Liver (tissue), 9 donors: ENCODE results near the gene ADAT2. TPM values are rescaled to one million over a fixed set of nuclear protein-coding genes. Genes with fewer than 3 reads are reported as not detected.
"Not testable (repeated sequence)": the region's sequence is repeated elsewhere in the genome, so short reads cannot be mapped to it uniquely, and the experiment has no call there.

Experiments used
- DNase-seq: peaks from one replicate; pipeline ENCODE4 v3.0.0-alpha.2; 2017; ENCODE audit warnings: low spot score
- H3K27ac ChIP-seq, 2 donors: one replicate each; pipeline ENCODE4 v1.7.0; 2013; ENCODE audit warnings: inconsistent platforms in 2 of 2, low read length in 2 of 2, control low read depth in 1 of 2, low read depth in 1 of 2, mild to moderate bottlenecking in 1 of 2
- H3K27me3 ChIP-seq, 4 donors: one replicate each; pipeline versions ENCODE4 v1.6.1 to v1.7.0; 2013; ENCODE audit warnings: low read length in 3 of 4, inconsistent platforms in 1 of 4, mild to moderate bottlenecking in 1 of 4, moderate library complexity in 1 of 4; ENCODE audit not compliant: control insufficient read depth in 4 of 4, insufficient read depth in 4 of 4
- H3K36me3 ChIP-seq, 4 donors: one replicate each; pipeline versions ENCODE4 v1.6.1 to v1.7.0; 2013; ENCODE audit warnings: low read length in 3 of 4, mild to moderate bottlenecking in 3 of 4, low read depth in 1 of 4, moderate library complexity in 1 of 4; ENCODE audit not compliant: control insufficient read depth in 4 of 4, insufficient read depth in 3 of 4
- H3K4me1 ChIP-seq, 4 donors: one replicate each; pipeline versions ENCODE4 v1.6.1 to v1.7.0; 2013; ENCODE audit warnings: low read length in 3 of 4, mild to moderate bottlenecking in 3 of 4, moderate library complexity in 1 of 4; ENCODE audit not compliant: control insufficient read depth in 4 of 4, insufficient read depth in 4 of 4
- H3K4me3 ChIP-seq, 3 donors: one replicate each; pipeline versions ENCODE4 v1.6.1 to v1.7.0; 2013; ENCODE audit warnings: low read length in 3 of 3, control low read depth in 1 of 3, low read depth in 1 of 3, mild to moderate bottlenecking in 1 of 3
- H3K9ac ChIP-seq, 2 donors: one replicate each; pipeline ENCODE4 v1.7.0; 2013; ENCODE audit warnings: low read length in 2 of 2, mild to moderate bottlenecking in 2 of 2, moderate library complexity in 2 of 2, control low read depth in 1 of 2, low read depth in 1 of 2
- H3K9me3 ChIP-seq, 4 donors: one replicate each; pipeline versions ENCODE4 v1.6.1 to v1.7.0; 2013; ENCODE audit warnings: low read length in 3 of 4; ENCODE audit not compliant: control insufficient read depth in 4 of 4
- CTCF ChIP-seq: fragments of 150-350 bp; IDR thresholded peaks from 2 replicates; pipeline ENCODE4 v1.5.1; 2017; ENCODE audit warnings: improper control_type of control experiment, low read depth, low read length; ENCODE audit not compliant: missing input control
- EGR1 ChIP-seq, 2 donors: IDR thresholded peaks; 2 replicates each; pipeline ENCODE4 v1.6.1; 2016 to 2018; ENCODE audit warnings: antibody characterized with exemption in 2 of 2, low read depth in 2 of 2
- FOXA1 ChIP-seq: IDR thresholded peaks from 2 replicates; pipeline ENCODE4 v1.6.1; 2016; ENCODE audit warnings: antibody characterized with exemption
- FOXA2 ChIP-seq: IDR thresholded peaks from 2 replicates; pipeline ENCODE4 v1.6.1; 2016; ENCODE audit warnings: antibody characterized with exemption
- GABPA ChIP-seq, 2 donors: IDR thresholded peaks in 1 of 2; conservative IDR thresholded peaks in 1 of 2; 2 replicates each; pipeline ENCODE4 v1.6.1; 2016; ENCODE audit warnings: antibody characterized with exemption in 2 of 2, mild to moderate bottlenecking in 1 of 2, moderate library complexity in 1 of 2
- HNF4G ChIP-seq: IDR thresholded peaks from 2 replicates; pipeline ENCODE4 v1.6.1; 2016; ENCODE audit warnings: antibody characterized with exemption
- JUND ChIP-seq, 2 donors: IDR thresholded peaks; 2 replicates each; pipeline ENCODE4 v1.6.1; 2016; ENCODE audit warnings: antibody characterized with exemption in 2 of 2
- RAD21 ChIP-seq, 2 donors: IDR thresholded peaks; 2 replicates each; pipeline ENCODE4 v1.6.1; 2016; ENCODE audit warnings: antibody characterized with exemption in 2 of 2, mild to moderate bottlenecking in 2 of 2
- RXRA ChIP-seq, 2 donors: IDR thresholded peaks; 2 replicates each; pipeline ENCODE4 v1.6.1; 2017 to 2018; ENCODE audit warnings: antibody characterized with exemption in 2 of 2, mild to moderate bottlenecking in 1 of 2
- YY1 ChIP-seq: IDR thresholded peaks from 2 replicates; pipeline ENCODE4 v1.6.1; 2016; ENCODE audit warnings: antibody characterized with exemption, mild to moderate bottlenecking
- WGBS: extraction: QIAGEN DNeasy Blood & Tissue Kit; methylation state at CpG from one replicate; pipeline ENCODE4 v1.1.7; 2013; 5-methylcytosine and 5-hydroxymethylcytosine counted together
- polyA plus RNA-seq, 2 donors: library from polyadenylated mRNA; stranded (reverse) in 1 of 2; unstranded in 1 of 2; fragments of 200-250 nt in 1 of 2; fragments of >200 nt in 1 of 2; fragmentation: Nextera tagmentation in 1 of 2; extraction: Ambion mirVana in 1 of 2; gene quantifications; one replicate each; pipeline versions ENCODE4 v1.2.1 to v1.2.3, GENCODE V29; 2013 to 2015
- total RNA-seq, 2 donors: library from RNA; depleted of rRNA; stranded (reverse); fragments of >200 nt; gene quantifications; one replicate each; pipeline ENCODE4 v1.2.3, GENCODE V29; 2014
- TF ChIP-seq, protein P1 (sequence below): IDR thresholded peaks from 2 replicates; pipeline ENCODE4 v1.6.1; 2016; ENCODE audit warnings: antibody characterized with exemption, mild to moderate bottlenecking
- TF ChIP-seq, protein P2 (sequence below): IDR thresholded peaks from 2 replicates; pipeline ENCODE4 v1.6.1; 2016; ENCODE audit warnings: antibody characterized with exemption
- TF ChIP-seq, protein P3 (sequence below): IDR thresholded peaks from 2 replicates; pipeline ENCODE4 v1.6.1; 2016; ENCODE audit warnings: antibody characterized with exemption
- donor health status: healthy.
- donor health status: healthy.
- donor health status: healthy.
- donor health status: healthy.
- donor health status: healthy.

ADAT2 gene
- total and polyA plus RNA-seq, 4 donors, result 1.4 to 3.7 (median 2.5) TPM

DNA sequence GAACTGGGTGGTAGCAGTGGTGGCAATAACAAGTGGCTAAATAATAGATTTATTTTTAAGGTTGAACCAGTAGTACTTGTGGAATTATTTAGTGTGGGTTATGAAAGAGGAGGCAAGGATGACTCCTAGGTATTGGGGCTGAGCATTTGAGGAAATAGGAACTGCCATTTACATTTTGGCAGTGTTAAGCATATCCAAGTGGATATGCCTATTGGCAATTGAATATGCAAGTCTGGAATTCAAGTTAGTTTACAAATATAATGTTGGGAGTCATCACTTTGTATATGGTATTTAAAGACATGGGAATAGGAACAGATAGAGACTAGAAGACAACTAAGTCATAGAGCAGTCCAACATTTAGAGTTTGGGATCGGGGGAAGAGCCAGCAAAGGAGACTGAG lies 26.1 kb upstream of the ADAT2 start (continued):
- TF ChIP-seq GABPA (IDR thresholded peaks at IDR 0.05 in 1 of 2, conservative IDR thresholded peaks at IDR 0.05 in 1 of 2), result no peak
- TF ChIP-seq FOXA2, result no peak

DNA sequence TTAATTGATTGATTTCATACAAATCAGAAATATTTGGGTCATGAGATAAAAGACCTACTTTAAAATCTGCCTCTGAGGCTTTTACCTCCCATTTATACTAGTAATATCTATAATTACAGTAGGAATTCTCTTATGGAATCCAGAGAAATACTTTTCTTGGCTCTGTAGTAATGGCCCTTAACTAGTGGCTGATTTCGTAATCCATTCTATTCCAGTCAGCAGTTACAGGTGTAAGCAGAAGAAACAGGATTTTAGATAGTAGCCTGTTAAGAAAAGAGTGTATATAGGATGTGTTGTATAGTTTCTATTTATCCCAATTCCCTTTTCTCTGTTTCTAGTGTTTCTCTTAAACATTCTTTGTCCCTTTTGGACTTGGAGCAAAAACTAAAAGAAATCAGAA lies 21.3 kb upstream of the ADAT2 start:
- no peak overlapping the region for H3K27ac ChIP-seq
- H3K9me3 ChIP-seq, result no peaks in the 10 kb centered on the region
- TF ChIP-seq RXRA (IDR thresholded peaks at IDR 0.05) (no peak), GABPA (IDR thresholded peaks at IDR 0.05 in 1 of 2, conservative IDR thresholded peaks at IDR 0.05 in 1 of 2) (no peak), CTCF (no peak), HNF4G (no peak), FOXA1 (no peak), EGR1 (IDR thresholded peaks at IDR 0.05; ENCODE audit: low read depth in 2 of 2) (no peak), FOXA2 (no peak), RAD21 (IDR thresholded peaks at IDR 0.05) (no peak), JUND (IDR thresholded peaks at IDR 0.05) (no peak), YY1 (no peak)
- TF ChIP-seq, protein P1, sequence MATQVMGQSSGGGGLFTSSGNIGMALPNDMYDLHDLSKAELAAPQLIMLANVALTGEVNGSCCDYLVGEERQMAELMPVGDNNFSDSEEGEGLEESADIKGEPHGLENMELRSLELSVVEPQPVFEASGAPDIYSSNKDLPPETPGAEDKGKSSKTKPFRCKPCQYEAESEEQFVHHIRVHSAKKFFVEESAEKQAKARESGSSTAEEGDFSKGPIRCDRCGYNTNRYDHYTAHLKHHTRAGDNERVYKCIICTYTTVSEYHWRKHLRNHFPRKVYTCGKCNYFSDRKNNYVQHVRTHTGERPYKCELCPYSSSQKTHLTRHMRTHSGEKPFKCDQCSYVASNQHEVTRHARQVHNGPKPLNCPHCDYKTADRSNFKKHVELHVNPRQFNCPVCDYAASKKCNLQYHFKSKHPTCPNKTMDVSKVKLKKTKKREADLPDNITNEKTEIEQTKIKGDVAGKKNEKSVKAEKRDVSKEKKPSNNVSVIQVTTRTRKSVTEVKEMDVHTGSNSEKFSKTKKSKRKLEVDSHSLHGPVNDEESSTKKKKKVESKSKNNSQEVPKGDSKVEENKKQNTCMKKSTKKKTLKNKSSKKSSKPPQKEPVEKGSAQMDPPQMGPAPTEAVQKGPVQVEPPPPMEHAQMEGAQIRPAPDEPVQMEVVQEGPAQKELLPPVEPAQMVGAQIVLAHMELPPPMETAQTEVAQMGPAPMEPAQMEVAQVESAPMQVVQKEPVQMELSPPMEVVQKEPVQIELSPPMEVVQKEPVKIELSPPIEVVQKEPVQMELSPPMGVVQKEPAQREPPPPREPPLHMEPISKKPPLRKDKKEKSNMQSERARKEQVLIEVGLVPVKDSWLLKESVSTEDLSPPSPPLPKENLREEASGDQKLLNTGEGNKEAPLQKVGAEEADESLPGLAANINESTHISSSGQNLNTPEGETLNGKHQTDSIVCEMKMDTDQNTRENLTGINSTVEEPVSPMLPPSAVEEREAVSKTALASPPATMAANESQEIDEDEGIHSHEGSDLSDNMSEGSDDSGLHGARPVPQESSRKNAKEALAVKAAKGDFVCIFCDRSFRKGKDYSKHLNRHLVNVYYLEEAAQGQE, result no peak
- TF ChIP-seq, protein P2, sequence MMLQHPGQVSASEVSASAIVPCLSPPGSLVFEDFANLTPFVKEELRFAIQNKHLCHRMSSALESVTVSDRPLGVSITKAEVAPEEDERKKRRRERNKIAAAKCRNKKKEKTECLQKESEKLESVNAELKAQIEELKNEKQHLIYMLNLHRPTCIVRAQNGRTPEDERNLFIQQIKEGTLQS, result no peak
- TF ChIP-seq, protein P3, sequence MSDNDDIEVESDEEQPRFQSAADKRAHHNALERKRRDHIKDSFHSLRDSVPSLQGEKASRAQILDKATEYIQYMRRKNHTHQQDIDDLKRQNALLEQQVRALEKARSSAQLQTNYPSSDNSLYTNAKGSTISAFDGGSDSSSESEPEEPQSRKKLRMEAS, result no peak
- peaks cover 2 to 24% (median 13%) of the 10 kb centered on the region in 4 donors for H3K36me3 ChIP-seq
- no peaks in the 10 kb centered on the region for H3K27me3 ChIP-seq
- H3K9ac ChIP-seq, result no peak overlapping the region
- no peak for DNase-seq
- no peak overlapping the region for H3K4me3 ChIP-seq
- WGBS, result 42% methylated on average over 1 of the region's 1 CpG
- no peaks in the 10 kb centered on the region for H3K4me1 ChIP-seq

DNA sequence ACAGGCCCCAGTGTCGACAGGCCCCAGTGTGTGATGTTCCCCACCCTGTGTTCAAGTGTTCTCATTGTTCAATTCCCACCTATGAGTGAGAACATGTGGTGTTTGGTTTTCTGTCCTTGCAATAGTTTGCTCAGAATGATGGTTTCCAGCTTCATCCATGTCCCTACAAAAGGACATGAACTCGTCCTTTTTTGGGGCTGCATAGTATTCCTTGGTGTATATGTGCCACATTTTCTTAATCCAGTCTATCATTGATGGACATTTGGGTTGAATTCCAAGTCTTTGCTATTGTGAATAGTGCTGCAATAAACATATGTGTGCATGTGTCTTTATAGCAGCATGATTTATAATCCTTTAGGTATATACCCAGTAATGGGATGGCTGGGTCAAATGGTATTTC lies 18.3 kb upstream of the ADAT2 start:
- not testable (repeated sequence) for H3K9ac ChIP-seq, H3K4me3 ChIP-seq, DNase-seq, H3K4me1 ChIP-seq, H3K27me3 ChIP-seq, H3K9me3 ChIP-seq, H3K27ac ChIP-seq
- WGBS, result 94% methylated on average over 2 of the region's 2 CpGs
- H3K36me3 ChIP-seq, result peaks cover 2 to 23% (median 7%) of the 10 kb centered on the region in 4 donors
